HG02981 (cell line): Measurements from ENCODE around the gene PARP4.
A peak's percentile ranks its signal among the peaks of the same experiment; 100 is the strongest.
"Not testable (repeated sequence)": the region's sequence is repeated elsewhere in the genome, so short reads cannot be mapped to it uniquely, and the experiment has no call there.

ENCODE experiments used
- ATAC-seq: cut with Tn5 transposase; IDR thresholded peaks from one replicate; pipeline ENCODE4 v1.9.1; 2021; ENCODE audit warnings: mild to moderate bottlenecking, moderate library complexity; ENCODE audit not compliant: unreplicated experiment

PARP4 gene

DNA sequence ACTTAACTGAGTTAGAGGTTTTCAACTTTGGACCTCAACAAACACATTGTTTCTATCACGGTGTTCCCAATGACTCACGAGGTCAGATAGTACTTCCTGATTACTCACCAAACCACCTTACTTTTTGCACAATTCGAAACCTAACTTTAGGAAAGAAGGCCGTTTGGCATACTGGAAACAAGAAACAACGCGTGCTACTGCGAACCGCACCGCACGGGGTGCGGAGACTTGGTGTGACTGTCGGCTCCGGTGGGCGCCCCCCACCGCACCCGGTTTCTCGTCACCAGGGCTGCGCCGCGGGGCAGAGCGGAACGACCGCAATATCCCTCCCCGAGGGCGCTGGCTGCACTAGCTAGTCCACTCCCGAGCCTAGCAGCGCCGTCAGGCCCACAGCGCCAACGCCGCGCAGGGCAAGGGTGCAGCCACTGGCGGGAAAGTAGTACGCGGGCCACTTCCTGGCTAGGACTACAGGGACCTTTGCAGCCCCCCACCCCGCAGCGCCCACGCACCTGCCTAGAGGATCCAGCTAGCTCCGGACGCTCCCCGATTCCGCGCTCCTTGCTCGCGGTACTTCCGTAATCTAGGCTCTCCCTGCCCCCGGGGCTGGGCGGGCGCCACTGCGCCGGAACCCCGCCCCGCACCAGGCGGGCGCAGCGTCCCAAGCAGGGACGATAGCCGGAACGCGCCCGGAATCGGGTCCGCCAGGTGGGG is at the start of gene PARP4:
Gene PARP4 (minus strand): TSS at position 582 of the 711 bp plus-strand sequence. CDS start 9,002 bp downstream, outside the sequence.
- peak; percentile 68 for ATAC-seq

GRCh38 chr13:24560579-24561187 is 48.1 kb upstream of the PARP4 start:
- not testable (repeated sequence) for ATAC-seq

DNA sequence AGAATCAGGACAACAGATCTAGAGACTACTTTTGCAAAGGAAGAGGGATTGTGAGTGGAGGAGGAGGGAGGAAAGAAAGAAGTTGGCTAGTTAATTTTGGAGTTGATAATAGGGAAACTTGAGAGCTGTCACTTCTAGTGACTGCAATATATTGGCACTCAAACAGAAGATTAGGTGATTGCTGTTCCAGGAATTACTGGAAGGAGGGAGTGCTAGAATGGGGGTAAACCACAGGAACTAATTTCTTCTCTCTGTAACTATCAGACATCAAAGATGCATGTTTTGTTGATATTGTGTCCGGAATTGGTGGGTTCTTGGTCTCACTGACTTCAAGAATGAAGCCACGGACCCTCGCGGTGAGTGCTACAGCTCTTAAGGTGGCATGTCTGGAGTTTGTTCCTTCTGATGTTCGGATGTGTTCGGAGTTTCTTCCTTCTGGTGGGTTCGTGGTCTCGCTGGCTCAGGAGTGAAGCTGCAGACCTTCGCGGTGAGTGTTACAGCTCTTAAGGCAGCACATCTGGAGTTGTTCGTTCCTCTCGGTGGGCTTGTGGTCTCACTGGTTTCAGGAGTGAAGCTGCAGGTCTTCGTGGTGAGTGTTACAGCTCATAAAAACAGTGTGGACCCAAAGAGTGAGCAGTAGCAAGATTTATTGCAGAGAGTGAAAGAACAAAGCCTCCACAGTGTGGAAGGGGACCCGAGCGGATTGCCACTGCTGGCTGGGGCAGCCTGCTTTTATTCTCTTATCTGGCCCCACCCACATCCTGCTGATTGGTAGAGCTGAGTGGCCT is 47.0 kb upstream of the PARP4 start:
- not testable (repeated sequence) for ATAC-seq

DNA sequence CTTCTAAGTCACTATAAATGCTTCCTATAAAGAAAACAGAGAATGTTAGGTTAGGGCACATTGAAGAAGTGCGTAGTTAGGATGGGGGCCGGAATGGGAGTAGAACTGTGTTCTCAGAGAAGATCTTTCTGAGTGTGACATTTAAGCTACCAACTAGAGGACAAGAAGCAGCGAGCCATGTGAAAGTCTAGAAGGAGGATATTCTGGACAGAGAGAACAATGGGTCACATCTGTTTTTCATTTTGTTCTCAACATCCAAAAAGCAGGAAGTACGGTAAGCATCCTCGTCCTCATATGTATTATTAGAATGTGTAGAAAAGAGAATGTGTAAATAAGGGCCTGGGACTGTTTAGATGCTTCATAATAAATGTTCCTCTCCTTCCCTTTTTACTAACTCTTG is 44.5 kb upstream of the PARP4 start:
- ATAC-seq, result no peak

DNA sequence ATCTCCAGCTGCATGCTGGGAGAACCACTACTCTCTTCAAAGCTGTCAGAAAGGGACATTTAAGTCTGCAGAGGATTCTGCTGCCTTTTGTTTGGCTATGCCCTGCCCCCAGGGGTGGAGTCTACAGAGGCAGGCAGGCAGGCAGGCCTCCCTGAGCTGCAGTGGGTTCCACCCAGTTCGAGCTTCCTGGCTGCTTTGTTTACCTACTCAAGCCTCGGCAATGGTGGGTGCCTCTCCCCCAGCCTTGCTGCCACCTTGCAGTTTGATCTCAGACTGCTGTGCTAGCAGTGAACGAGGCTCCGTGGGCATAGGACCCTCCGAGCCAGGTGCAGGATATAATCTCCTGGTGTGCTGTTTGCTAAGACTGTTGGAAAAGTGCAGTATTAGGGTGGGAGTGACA is 41.3 kb upstream of the PARP4 start:
- ATAC-seq, result not testable (repeated sequence)

DNA sequence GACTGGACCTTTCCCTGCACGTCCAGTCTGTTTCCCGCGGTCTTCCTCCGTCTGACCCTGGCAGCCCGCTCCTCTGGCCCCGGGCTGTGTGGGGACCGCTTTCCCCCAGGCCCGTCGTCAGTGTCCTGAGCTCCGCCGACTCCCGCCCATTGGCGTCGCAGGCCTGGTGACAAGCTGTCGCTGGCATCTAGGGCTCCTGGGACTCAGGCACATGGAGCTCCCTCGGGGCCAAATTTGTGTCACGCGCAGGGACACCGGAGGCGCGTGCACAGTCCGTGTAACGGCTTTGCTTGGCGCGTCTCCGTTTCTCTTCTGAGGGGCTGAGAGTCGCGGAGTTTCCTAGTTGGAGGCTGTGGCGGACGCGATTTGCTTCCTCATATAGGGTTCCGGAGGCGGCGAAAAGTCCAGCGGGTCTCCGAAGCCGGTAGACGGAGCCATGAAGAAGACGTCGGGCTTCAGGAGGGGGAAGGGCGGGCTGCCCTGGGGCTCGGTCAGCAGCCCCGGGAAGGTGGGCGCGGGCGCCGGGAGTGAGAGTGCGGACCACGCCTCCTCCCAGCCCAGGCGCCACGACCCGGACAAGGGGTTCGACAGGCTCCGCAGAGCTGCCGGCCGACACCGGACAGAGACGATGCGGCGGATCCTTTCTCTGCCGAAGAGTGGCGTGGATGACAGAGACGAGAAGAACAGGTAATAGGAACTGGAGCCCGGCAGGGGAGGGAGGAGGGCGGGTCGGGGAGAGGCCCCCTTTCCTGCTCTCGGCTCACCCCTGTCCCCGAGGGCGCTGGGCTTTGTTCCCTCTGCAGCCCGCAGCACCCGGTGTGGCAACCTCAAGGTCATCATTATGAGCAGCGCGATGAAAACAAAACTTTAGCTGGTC is 29.1 kb upstream of the PARP4 start:
- ATAC-seq, result peak; percentile 51

- no peak for ATAC-seq
Measured at GRCh38 chr13:24541127-24541475, 28.5 kb upstream of the PARP4 start.

DNA sequence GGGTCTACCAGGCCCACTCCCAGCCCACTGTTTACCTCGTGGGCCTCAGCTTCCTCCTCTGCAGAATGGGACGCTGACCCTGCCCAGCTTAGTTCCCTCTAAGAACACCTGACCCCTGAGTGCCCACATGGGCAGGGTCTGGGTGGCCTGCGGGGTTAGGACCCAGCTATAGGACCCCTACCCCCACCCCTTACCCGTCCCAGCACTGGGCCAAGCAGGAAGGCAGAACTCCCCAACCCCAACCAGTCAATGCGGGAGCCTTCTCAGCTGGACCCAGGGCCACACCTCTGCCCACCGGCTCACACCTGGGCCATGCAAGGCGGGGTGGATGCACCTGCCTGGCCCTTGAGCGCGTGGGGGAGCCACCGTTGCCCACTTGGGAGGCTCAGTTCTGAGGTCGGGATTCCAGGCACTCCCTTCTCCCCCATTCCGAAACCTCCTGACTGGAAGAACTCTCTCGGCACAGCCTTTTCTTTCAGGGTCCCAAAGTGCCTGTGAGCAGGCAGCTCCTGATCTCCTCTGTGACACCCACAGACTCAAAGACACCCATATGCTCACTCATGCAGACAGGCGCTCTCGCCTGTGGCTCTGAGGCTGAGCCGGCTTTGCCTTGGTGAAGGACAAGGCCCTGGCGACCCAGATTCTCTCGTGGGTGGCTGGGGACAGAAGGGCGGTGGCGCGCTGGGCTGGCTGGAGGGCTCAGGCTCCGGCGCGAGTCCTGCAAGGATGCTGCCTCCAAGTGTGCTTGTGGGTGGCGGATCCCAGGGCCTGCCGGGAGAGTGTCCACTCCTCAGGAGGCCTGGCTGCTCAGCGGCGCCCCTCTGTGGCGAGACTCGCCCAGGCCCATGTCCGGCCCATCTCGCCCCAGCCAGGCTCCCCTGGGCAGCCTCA is 27.9 kb upstream of the PARP4 start:
- no peak for ATAC-seq

- ATAC-seq, result no peak
Measured at GRCh38 chr13:24539500-24540165, 27.1 kb upstream of the PARP4 start.

DNA sequence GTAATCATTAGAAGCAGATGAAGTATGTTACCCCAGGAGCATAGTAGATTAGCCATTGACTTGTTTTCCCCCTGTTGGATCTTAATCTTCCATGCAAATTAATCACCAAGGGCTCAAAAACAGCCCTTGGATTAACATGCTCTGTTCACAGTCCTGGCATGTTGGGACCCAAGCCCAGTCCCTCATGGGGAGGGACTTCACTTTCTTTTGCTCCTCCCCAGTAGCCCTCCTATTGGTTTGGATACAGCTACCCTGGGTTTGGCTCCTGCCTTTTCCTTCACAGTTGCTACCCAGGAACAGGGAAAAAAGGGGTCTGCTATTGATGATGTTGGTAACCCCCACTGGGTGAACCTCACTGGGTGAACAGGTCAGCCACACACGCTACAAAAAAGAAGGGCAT is 16.9 kb upstream of the PARP4 start:
- ATAC-seq, result no peak

- ATAC-seq, result no peak
Measured at GRCh38 chr13:24528816-24529398, 16.3 kb upstream of the PARP4 start.

- ATAC-seq, result no peak
Measured at GRCh38 chr13:24527266-24527775, 14.7 kb upstream of the PARP4 start.

GRCh38 chr13:24520733-24521132 is 8.2 kb upstream of the PARP4 start:
- no peak for ATAC-seq

DNA sequence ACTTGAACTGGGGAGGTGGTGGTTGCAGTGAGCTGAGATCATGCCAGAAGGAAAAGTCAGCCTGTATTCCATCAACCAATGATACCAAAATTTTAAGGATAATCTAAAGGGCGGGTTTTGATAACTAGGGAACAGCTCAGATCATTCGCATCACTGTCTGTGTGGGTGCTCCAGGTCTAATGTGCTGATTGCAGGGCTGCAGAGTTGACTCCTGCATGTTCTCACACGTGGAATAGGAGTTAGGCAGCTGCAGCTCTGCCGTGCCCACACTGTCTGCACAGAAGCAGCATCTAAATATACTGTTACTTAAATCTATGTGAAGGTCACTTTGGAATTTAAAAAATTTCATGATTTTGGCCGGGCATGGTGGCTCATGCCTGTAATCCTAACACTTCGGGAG is 4.3 kb upstream of the PARP4 start:
- no peak for ATAC-seq

- no peak for ATAC-seq
Measured at GRCh38 chr13:24512908-24513213, 283 bp upstream of the PARP4 start.

GRCh38 chr13:24511816-24512196 is 772 bp downstream of the PARP4 start:
- ATAC-seq, result peak; percentile 13

GRCh38 chr13:24511019-24511815 is 1.4 kb downstream of the PARP4 start:
- ATAC-seq, result peak; percentile 34

GRCh38 chr13:24506698-24507335 is 5.8 kb downstream of the PARP4 start:
- no peak for ATAC-seq
